ENCODE data around the gene XYLT1. TPM values are rescaled to one million over a fixed set of nuclear protein-coding genes. Genes with fewer than 3 reads are reported as not detected.

Gene XYLT1
- total and polyA plus RNA-seq, 2 of the 8 experiments (the other 6 are each of a cell fraction or from before 2014, with no cell fraction given), result 6.6 to 25.4 TPM

- Histone ChIP-seq H3K14ac (ENCODE audit: insufficient read length) (no peak overlapping the region), H3K79me2 (ENCODE audit: control insufficient read depth in 1 of 2, insufficient read depth in 2 of 2, low read length in 2 of 2) (peaks cover 0 to 5% of the 10 kb centered on the region in 2 experiments; a peak in 2 of 4 replicates), H3K18ac (ENCODE audit: extremely low read depth, low read length) (no peak overlapping the region), H3K9ac (replicated peaks in 1 of 4; ENCODE audit: extremely low read depth in 1 of 4, low read depth in 3 of 4, low read length in 3 of 4) (no peak overlapping the region), H2BK120ac (replicated peaks; ENCODE audit: low read depth, low read length) (no peak overlapping the region), H3K56ac (replicated peaks; ENCODE audit: insufficient read length, low read depth, low read length) (no peak overlapping the region), H2BK15ac (ENCODE audit: low read length) (no peak overlapping the region), H2AFZ (ENCODE audit: low read length) (no peak overlapping the region), H2BK20ac (ENCODE audit: low read length) (no peak overlapping the region), H3K23ac (ENCODE audit: insufficient read length) (no peak overlapping the region), H3K4ac (replicated peaks; ENCODE audit: insufficient read length, low read depth, low read length) (no peak overlapping the region), H3K4me1 (replicated peaks in 1 of 4; ENCODE audit: control insufficient read depth in 3 of 4, insufficient read depth in 4 of 4, low read length in 3 of 4) (peaks cover 0 to 5% (median 2%) of the 10 kb centered on the region in 4 experiments; a peak in 2 of 7 replicates), H3K23me2 (ENCODE audit: low read depth, low read length) (no peaks in the 10 kb centered on the region), H3K36me3 (ENCODE audit: control insufficient read depth in 2 of 4, insufficient read depth in 4 of 4, low read length in 3 of 4) (no peaks in the 10 kb centered on the region), H4K20me1 (replicated peaks in 1 of 2; ENCODE audit: control insufficient read depth in 1 of 2, insufficient read depth in 2 of 2, low read length in 2 of 2) (peaks cover 0 to 4% of the 10 kb centered on the region in 2 experiments), H4K8ac (ENCODE audit: extremely low read depth, insufficient read depth, low read length) (no peak overlapping the region), H3K4me2 (ENCODE audit: insufficient read depth in 1 of 2, low read depth in 2 of 2, low read length in 2 of 2) (no peak overlapping the region), H3K79me1 (ENCODE audit: low read depth, low read length) (peaks cover 5% of the 10 kb centered on the region), H3K27me3 (replicated peaks in 1 of 4; ENCODE audit: control insufficient read depth in 3 of 4, extremely low read depth in 1 of 4, insufficient read depth in 3 of 4, low read length in 3 of 4) (no peaks in the 10 kb centered on the region), H2BK12ac (ENCODE audit: low read depth, low read length) (no peak overlapping the region), H4K5ac (ENCODE audit: insufficient read length, low read depth, low read length) (no peak overlapping the region), H3K4me3 (ENCODE audit: extremely low read depth in 1 of 4, insufficient read depth in 2 of 4, low read depth in 3 of 4, low read length in 4 of 4) (no peak overlapping the region), H3K27ac (ENCODE audit: low read depth, low read length) (no peak overlapping the region), H2BK5ac (ENCODE audit: low read depth, low read length) (no peak overlapping the region; the same call in 1 of the 2 replicates), H2AK5ac (ENCODE audit: low read depth, low read length) (no peak overlapping the region; the same call in 1 of the 2 replicates), H4K91ac (replicated peaks; ENCODE audit: insufficient read length, low read length) (no peak overlapping the region), H3K9me3 (ENCODE audit: insufficient read depth in 2 of 2, low read depth in 1 of 2, low read length in 1 of 2) (no peaks in the 10 kb centered on the region)
- DNase-seq (ENCODE audit: low read depth in 1 of 2, low spot score in 2 of 2) (no peak), FAIRE-seq (no peak)
- ChIA-PET CTCF (ENCODE audit: partially characterized antibody) (interaction anchor here (0.9 to 1.4 kb wide), 3 partner anchors 13 to 238 kb away, joined by 3 read pairs; no protein-coding TSS in a partner anchor), POLR2A (ENCODE audit: partially characterized antibody) (interaction anchor here (1.0 kb wide), 1 partner anchor 8 kb away, joined by 4 read pairs; no protein-coding TSS in a partner anchor)
- TF ChIP-seq MAFK (IDR thresholded peaks at IDR 0.05; ENCODE audit: low read depth, low read length) (no peak), ASH2L (IDR thresholded peaks at IDR 0.05; ENCODE audit: low read length) (no peak), TAF7 (optimal IDR thresholded peaks at IDR 0.05; ENCODE audit: borderline replicate concordance, low read depth, low read length) (no peak), CEBPB (IDR thresholded peaks at IDR 0.05; ENCODE audit: low read depth, low read length) (no peak), HDAC2 (IDR thresholded peaks at IDR 0.05; ENCODE audit: borderline replicate concordance in 1 of 2, low read depth in 2 of 2, low read length in 2 of 2) (no peak), CTBP2 (IDR thresholded peaks at IDR 0.05; ENCODE audit: borderline replicate concordance, insufficient read depth, insufficient read length, low read length) (no peak), SIX5 (IDR thresholded peaks at IDR 0.05; ENCODE audit: low read depth, low read length) (no peak), YY1 (IDR thresholded peaks at IDR 0.05; ENCODE audit: low read depth, low read length) (no peak), KDM4A (IDR thresholded peaks at IDR 0.05; ENCODE audit: low read depth, low read length, severe bottlenecking) (no peak), SP1 (IDR thresholded peaks at IDR 0.05; ENCODE audit: low read depth, low read length) (no peak)
- TF ChIP-seq, protein P1, sequence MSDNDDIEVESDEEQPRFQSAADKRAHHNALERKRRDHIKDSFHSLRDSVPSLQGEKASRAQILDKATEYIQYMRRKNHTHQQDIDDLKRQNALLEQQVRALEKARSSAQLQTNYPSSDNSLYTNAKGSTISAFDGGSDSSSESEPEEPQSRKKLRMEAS (IDR thresholded peaks at IDR 0.05), result no peak
- TF ChIP-seq, protein P2, sequence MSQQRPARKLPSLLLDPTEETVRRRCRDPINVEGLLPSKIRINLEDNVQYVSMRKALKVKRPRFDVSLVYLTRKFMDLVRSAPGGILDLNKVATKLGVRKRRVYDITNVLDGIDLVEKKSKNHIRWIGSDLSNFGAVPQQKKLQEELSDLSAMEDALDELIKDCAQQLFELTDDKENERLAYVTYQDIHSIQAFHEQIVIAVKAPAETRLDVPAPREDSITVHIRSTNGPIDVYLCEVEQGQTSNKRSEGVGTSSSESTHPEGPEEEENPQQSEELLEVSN (IDR thresholded peaks at IDR 0.05), result no peak
- WGBS, 2 experiments (ENCODE audit: extremely low coverage in 1 of 2, insufficient coverage in 1 of 2, insufficient read length in 1 of 2, insufficient replicate concordance in 2 of 2, low coverage in 1 of 2, low lambda C conversion rate in 2 of 2, missing lambda C conversion rate in 1 of 2), result 91% methylated on average over 7 of the region's 7 CpGs; no CpG with 5 or more reads in 1 of the 2 experiments
Measured at GRCh38 chr16:17450291-17450690, 20.5 kb downstream of the XYLT1 start.

Data from H1 (cell line).